ENCODE results near the gene KCNQ1OT1. TPM values are rescaled to one million over a fixed set of nuclear protein-coding genes. Genes with fewer than 3 reads are reported as not detected.
"Not testable (repeated sequence)": the region's sequence is repeated elsewhere in the genome, so short reads cannot be mapped to it uniquely, and the experiment has no call there.

KCNQ1OT1 gene
- total RNA-seq, 1 donor from 2014 or later: 7.2 TPM

DNA sequence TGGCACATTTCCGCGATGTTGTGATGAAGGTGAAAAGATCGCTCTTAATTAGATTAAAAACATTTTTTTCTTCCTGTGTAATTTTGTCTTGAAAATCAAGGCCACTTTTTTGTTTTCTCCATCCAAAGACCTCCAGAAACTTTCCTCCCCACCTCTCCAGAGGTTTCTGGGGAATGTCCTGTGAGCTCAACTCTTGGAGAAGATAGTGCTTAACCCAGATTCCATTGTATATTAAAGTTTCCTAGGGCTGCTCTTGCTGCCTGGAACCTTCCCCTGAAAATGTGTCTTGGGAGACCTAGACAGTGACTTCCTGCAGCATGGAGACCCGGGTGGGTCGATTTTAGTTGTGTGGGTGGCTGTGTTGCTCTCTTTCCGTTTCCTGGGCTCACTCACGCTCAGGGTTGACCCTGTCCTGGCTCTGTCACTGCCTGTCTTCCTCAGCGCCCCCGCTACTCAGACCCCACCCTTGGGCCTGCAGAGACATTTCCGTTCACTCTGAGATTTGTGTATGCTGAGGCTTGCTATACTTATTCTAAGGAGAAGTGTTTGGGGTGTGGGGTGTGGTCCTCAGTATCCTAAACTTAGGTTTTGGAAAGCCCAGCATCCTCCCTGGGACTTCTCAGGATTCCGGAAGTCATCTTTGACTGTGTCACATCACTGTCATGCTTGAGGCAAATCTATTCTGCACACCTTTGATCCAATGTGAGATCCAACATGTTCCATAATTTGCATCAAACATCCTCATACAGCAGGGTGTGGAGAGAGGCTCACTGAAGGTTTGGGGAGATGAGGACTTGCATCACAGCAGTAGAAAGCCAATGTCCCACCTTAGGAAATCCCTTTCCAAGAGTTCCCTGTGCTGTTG lies 47.2 kb downstream of the KCNQ1OT1 start:
- no peak for ATAC-seq
- no peak for DNase-seq (ENCODE audit: low spot score)
- intact Hi-C loops (cut with DNase I): no loop called here

GRCh38 chr11:2651826-2652271 lies 47.9 kb downstream of the KCNQ1OT1 start:
- ATAC-seq (peak; percentile 45), DNase-seq (ENCODE audit: low spot score) (peak; percentile 60)
- intact Hi-C loops (cut with DNase I): no loop called here

DNA sequence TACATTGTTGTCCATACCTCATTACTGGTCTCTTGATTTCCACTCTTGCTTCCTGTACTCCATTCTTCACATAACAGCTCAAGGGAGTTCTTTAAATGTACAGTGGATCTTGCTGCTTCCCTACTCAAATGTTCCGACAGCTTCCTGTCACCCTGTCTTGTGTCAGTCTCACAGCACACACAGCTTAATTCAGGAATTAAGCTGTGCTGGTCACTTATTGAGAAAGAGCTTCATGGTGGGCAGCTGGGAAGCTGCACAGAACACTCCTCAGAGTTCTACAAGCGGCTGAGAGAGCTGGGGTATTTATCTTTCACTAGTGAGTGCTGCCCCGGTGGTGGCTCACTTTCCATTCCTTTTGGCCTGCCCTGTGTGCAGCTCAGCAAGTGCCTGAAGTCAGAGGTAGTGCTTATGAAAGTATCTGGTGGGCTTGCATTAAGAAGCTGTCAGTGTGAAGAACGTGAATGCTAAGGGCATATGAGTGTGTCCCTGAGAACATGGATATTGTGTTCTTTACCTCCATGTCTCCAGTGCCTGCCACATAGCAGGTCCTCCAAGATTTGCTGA lies 48.7 kb downstream of the KCNQ1OT1 start:
- ATAC-seq: no peak
- no peak for DNase-seq (ENCODE audit: low spot score)
- intact Hi-C loops (cut with DNase I): no loop called here

DNA sequence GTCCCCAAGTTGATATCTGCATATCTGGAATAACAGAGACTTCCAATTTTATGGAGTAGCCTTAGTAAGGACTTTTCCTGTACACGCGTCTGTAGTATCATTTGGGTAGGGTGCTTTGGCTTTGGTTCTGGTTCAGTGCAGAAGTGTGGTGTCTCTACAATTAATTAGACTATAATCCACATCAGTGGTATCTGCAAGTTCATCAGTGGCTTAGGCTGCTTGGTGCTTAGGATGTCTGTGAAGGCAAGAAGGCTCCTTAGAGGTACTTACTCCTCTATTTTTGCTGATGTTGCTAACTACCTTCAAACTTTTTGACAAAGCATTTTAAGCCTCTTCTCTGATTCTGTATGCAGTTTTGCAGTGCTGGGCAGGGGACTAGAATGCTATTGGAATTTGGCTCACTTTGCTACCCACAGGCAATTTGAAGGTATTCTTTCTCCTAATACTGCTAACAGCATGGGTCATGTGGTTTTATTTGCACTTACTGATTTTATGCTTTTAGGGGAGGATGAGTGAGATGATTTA lies 49.4 kb downstream of the KCNQ1OT1 start:
- DNase-seq (ENCODE audit: low spot score) (no peak), ATAC-seq (no peak)
- intact Hi-C loops (cut with DNase I): no loop called here

DNA sequence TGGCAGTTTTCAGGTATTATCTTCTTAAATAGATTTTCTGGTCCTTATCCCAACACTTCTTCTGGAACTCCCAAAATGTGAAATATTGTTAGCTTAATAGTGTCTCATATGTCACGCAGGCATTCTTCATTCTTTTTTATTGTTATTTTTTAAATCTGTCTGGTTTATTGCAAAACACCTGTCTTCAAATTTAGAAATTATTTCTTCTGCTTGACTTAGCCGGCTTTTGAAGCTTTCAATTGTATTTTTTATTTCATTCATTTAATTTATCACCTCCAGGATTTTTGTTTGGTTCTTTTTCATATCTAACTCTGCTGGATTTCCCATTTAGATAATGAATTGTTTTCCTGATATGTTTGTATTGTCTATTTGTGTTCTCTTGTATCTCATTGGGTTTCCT lies 49.9 kb downstream of the KCNQ1OT1 start:
- no peak for ATAC-seq
- no peak for DNase-seq (ENCODE audit: low spot score)
- intact Hi-C loops (cut with DNase I): no loop called here

DNA sequence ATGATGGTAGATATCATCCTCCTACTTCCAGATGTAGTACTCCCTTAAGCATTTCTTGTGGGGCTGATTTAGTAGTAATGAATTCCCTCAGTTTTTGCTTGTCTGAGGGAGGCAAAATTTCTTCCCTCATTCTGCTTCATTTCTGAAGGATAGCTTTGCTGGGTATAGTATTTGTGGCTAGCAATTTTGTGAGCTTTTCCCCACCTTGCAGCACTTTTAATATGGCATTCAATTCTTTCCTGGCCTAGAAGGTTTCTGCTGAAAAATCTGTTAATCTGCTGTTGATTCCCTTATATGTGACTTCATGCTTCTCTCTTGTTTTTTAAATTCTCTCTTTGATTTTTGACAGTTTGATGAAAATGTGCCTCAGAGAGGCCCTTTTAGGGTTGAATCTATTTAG lies 50.4 kb downstream of the KCNQ1OT1 start:
- intact Hi-C loops (cut with DNase I): no loop called here
- DNase-seq (ENCODE audit: low spot score) (no peak), ATAC-seq (no peak)

- DNase-seq (ENCODE audit: low spot score) (no peak), ATAC-seq (no peak)
- intact Hi-C loops (cut with DNase I): no loop called here
Observed at GRCh38 chr11:2647953-2648352, 51.8 kb downstream of the KCNQ1OT1 start.

DNA sequence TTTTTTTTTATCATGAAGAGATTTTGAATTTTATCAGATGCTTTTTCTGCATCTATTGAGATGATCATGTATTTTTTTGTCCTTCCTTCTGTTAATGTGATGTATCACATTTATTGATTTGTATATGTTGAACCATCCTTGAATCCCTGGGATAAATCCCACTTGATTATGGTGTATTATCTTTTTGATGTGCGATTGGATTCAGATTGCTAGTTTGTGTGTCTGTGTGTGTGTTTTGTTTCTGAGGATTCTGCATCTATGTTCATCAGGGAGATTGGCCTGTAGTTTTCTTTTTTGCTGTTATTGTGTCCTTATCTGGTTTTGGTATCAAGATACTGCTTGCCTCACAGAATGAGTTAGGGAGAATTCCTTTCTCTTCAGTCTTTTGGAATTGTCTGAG lies 52.6 kb downstream of the KCNQ1OT1 start:
- no peak for ATAC-seq
- intact Hi-C loops (cut with DNase I): no loop called here

DNA sequence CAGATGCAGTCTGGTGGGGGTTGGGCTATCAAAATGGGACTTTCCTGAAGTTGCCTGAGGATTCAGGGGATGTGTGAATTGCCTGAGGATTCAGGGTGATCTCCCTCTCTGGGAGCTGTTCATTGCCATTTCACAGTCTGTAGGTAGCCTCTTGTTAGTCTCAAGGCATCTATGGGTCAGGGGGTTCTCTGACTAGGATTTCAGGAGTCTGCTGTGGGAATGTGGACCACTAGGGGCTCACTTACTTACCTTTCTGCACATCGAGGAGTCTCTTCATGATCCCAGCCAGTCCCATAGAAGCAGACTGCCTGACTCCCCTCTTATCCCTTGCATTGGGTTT lies 54.0 kb downstream of the KCNQ1OT1 start:
- intact Hi-C loops (cut with DNase I): no loop called here
- DNase-seq (ENCODE audit: low spot score) (no peak), ATAC-seq (no peak)

More for the DNA sequence above, 52.6 kb downstream of the KCNQ1OT1 start:
- DNase-seq (ENCODE audit: low spot score): no peak

DNA sequence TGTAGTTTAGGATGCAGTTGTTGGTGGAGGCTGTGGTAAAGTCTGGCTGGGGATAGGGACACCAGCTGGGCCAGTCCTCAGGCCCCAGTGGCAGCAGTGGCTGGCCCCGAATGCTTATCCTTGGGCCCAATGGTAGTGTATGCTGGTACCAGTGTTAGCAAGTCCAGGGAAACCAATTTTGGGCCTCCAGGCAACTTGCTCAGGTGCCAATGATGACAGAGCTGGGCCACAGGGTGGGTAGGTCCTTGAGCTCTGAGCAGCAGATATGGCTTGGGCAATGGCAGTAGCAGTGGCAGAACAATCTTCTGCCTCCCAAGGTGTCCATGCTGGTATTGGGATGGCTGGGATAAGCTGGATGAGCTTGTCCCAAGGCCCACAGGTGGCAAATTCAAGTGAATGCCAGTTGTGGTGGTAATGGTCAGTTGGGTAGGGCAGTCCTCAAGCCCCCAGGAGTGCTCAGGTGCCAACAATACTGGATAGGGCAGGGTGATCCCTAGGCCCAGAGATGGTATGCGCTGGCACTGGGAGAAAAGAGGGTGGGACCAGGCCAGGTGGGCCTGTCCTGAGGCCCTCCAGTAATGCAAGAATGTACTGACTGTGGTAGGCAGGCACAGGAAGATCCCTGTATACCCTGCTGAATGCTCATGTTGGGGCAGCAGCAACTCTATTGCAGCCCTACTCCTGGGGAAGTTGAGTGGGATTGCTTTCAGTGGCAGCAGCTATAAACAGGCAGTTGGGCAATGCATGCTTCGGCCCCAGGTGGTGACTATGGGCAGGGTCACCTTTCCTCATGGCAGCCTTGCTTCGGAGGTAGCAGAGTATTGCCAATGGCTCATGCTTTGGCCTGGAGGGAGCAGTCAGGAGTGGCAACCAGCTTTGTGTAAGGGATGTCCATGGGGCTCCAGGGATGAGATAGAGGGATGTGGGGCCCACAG lies 54.7 kb downstream of the KCNQ1OT1 start:
- intact Hi-C loops (cut with DNase I): no loop called here
- ATAC-seq (no peak), DNase-seq (ENCODE audit: low spot score) (no peak)

DNA sequence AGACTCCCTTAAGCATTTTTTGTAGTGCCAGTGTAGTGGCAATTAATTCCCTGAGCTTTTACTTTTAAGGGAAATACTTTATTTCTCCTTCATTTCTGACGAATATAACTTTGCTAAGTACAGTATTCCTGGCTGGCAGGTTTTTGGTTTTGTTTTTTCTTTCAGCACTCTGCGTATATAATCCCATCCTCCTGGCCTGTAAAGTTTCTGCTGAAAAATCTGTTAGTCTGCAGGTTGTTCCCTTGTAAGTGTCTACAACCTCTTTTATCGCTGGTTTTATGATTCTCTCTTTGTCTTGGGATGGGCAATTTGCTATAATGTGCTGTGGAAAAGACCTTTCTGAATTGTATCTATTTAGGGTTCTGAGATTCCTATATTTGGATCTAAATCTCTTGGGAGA lies 56.0 kb downstream of the KCNQ1OT1 start:
- ATAC-seq (no peak), DNase-seq (ENCODE audit: low spot score) (no peak)
- intact Hi-C loops (cut with DNase I): no loop called here

DNA sequence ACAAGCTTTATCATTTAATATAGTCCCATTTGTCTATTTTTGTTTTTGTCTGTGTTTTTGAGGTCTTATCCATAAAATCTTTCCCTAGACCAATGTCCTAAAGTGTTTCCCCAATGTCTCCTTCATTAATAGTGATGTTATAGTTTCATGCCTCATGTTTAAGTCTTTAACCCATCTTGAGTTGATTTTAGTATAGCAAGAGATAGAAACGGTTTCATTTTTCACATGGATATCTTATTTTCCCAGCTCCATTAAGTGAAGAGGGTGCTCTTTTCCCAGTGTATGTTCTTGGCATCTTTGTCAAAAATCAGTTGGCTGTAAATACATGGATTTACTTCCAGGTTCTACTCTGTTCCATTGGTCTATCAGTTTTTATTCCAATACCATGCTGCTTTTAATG lies 58.2 kb downstream of the KCNQ1OT1 start:
- DNase-seq (ENCODE audit: low spot score) (no peak), ATAC-seq (no peak)
- intact Hi-C loops (cut with DNase I): no loop called here

- ATAC-seq; intact Hi-C loops (cut with DNase I); DNase-seq (ENCODE audit: low spot score): not testable (repeated sequence)
Observed at GRCh38 chr11:2639763-2640162, 60.0 kb downstream of the KCNQ1OT1 start.

- intact Hi-C loops (cut with DNase I): no loop called here
- DNase-seq (ENCODE audit: low spot score) (no peak), ATAC-seq (no peak)
Observed at GRCh38 chr11:2631161-2631560, 68.6 kb downstream of the KCNQ1OT1 start.

DNA sequence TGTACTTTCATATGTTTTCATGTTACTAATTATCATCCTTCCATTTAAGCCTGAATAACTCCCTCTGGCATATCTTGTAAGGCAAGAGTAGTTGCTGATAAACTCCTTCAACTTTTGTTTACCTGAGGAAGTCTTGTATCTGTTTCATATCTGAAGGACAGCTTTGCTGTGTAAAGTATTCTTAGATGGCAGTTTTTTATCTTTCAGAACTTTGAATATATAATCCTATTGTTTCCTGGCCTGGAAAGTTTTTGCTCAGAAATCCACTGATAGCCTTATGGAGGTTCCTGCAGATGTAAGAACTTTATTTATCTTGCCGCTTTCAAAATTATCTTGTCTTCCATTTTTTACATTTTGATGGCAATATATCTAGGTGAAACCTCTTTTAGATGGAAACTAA lies 69.1 kb downstream of the KCNQ1OT1 start:
- intact Hi-C loops (cut with DNase I): no loop called here
- DNase-seq (ENCODE audit: low spot score) (no peak), ATAC-seq (no peak)

GRCh38 chr11:2625183-2625582 lies 74.6 kb downstream of the KCNQ1OT1 start:
- ATAC-seq: no peak
- intact Hi-C loops (cut with DNase I): no loop called here
- DNase-seq (ENCODE audit: low spot score): no peak

DNA sequence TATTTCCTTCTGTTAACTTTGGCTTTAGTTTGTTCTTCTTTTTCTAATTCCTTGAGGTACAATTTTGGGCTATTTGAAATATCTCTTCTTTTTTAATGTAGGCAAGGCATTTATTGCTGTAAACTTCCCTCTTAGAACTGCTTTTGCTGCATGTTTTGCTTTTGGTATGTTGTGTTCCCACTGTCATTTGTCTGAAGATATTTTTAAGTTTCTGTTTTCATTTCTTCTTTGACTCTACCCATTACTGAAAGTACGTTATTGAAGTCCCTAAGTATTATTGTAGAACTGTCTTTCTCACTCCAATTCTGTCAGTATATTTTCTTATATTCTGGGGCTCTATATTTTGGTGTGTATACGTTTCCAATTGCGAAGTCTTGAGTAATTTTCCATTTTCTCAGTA lies 77.9 kb downstream of the KCNQ1OT1 start:
- DNase-seq (ENCODE audit: low spot score): no peak
- intact Hi-C loops (cut with DNase I): no loop called here
- no peak for ATAC-seq

DNA sequence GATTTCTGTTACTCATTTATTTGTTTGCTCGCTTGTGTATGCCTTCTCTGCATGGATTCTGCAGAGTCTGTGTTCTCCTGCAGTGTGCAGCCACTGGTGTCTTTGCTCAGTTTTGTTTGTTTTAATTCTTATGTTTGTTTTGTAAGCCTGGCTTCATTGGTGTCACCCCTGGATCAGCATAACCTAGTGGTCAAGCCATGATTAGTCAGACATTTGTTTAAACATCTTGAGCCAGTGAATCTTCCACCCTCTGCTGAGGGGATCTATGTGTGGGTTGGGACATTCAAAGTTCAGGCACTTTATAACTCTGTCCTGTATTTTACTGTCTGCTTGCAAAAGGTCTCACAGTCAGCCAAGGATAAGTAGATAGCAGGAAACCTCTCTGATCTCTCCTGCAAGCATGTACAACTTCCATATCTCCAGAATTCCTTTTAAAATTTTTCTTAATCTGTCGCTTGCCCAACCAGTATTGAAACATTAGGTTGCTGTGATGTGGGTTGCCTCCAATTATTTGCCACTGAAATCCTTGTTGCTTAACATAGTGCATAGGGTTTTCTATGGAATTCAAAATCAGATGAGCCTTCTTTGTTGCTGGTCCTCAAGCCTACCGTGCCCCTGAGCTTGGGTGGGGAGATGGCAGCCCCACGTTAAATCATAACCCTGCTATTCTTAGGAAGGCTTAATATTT lies 86.8 kb downstream of the KCNQ1OT1 start:
- DNase-seq (ENCODE audit: low spot score) (no peak), ATAC-seq (no peak)
- intact Hi-C loops (cut with DNase I): no loop called here

- DNase-seq (ENCODE audit: low spot score) (no peak), ATAC-seq (no peak)
- intact Hi-C loops (cut with DNase I): no loop called here
Observed at GRCh38 chr11:2609345-2609744, 90.4 kb downstream of the KCNQ1OT1 start.
